ENCODE measurements around the gene NCOA4. TPM values are rescaled to one million over a fixed set of nuclear protein-coding genes. Genes with fewer than 3 reads are reported as not detected.

Gene NCOA4
- total RNA-seq, 1 experiment from 2014 or later: 68.0 TPM

GRCh38 chr10:46017733-46018132 lies 12.7 kb downstream of the NCOA4 start (continued):
- no peak for TF ChIP-seq REST (IDR thresholded peaks at IDR 0.05; ENCODE audit: low read depth)
- TF ChIP-seq SIN3A (IDR thresholded peaks at IDR 0.05; ENCODE audit: low read depth): no peak
- TF ChIP-seq SP1 (IDR thresholded peaks at IDR 0.05; ENCODE audit: low read depth): no peak
- no peak for TF ChIP-seq MAX (IDR thresholded peaks at IDR 0.05)
- no peak for TF ChIP-seq POLR2A (IDR thresholded peaks at IDR 0.05; ENCODE audit: borderline replicate concordance, extremely low read depth, insufficient read depth, insufficient read length)
- no peak for TF ChIP-seq JUND (IDR thresholded peaks at IDR 0.05)
- no peak for TF ChIP-seq TCF7L2 (IDR thresholded peaks at IDR 0.05; ENCODE audit: borderline replicate concordance, extremely low read depth, insufficient read depth, insufficient read length)
- no peak for TF ChIP-seq EZH2phosphoT487 (IDR thresholded peaks at IDR 0.05; ENCODE audit: borderline replicate concordance)
- no peak for TF ChIP-seq ZNF274 (IDR thresholded peaks at IDR 0.05; ENCODE audit: low read depth, low read length)
- TF ChIP-seq ZFX (IDR thresholded peaks at IDR 0.05): no peak

DNA sequence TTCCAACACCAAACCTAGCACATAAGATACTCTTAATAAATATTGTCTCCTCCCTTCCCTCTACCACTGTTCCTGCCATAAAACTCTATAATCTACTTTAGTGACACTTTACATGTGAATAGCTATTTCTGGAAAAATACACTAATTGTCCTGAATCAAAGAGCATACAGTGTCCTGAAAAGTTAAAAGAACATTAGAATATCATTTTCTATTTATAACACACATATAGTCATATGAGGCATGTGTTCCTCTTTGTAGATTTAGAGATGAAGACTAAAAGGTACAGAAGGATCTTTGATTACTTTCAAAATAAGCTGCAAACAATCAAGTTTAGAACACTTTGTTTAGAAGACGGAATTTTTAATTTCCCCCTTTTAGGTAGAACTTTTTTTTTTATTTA lies 13.6 kb downstream of the NCOA4 start:
- Histone ChIP-seq H3K9ac (ENCODE audit: low read length) (no peak overlapping the region), H3K79me2 (ENCODE audit: insufficient read depth, low read length) (peaks cover 70% of the 10 kb centered on the region), H3K4me2 (ENCODE audit: low read length) (no peak overlapping the region), H3K27ac (ENCODE audit: low read depth, low read length) (no peak overlapping the region), H3K4me3 (replicated peaks in 1 of 2; ENCODE audit: low read depth in 1 of 2, low read length in 2 of 2) (no peak overlapping the region), H2AFZ (ENCODE audit: low read depth, low read length, poor library complexity, severe bottlenecking) (no peak overlapping the region), H3K4me1 (ENCODE audit: control insufficient read depth in 1 of 2, insufficient read depth in 2 of 2, low read length in 2 of 2) (peaks cover 8 to 16% of the 10 kb centered on the region in 2 experiments), H3K9me2 (ENCODE audit: insufficient read depth) (no peaks in the 10 kb centered on the region), H3K36me3 (ENCODE audit: control insufficient read depth in 1 of 2, insufficient read depth in 2 of 2, low read length in 2 of 2) (peaks cover 10 to 13% of the 10 kb centered on the region in 2 experiments; a peak in 3 of 4 replicates), H4K20me1 (ENCODE audit: insufficient read depth) (peaks cover 9% of the 10 kb centered on the region; the same call in 1 of the 2 replicates), H3K9me3 (ENCODE audit: control insufficient read depth in 1 of 2, insufficient read depth in 1 of 2, low read depth in 1 of 2, low read length in 2 of 2) (no peaks in the 10 kb centered on the region), H3K27me3 (ENCODE audit: insufficient read depth, low read length) (no peaks in the 10 kb centered on the region)
- no TSS peak for BruUV-seq (replicated peaks)
- RAD21 ChIA-PET (ENCODE audit: low non-redundant PET in 1 of 2, low total read pairs in 2 of 2, uncharacterized antibody in 2 of 2, unreplicated experiment in 2 of 2): no interaction called here
- intact Hi-C loops (cut with micrococcal nuclease): no loop called here
- no peak for TF ChIP-seq ZBTB33 (IDR thresholded peaks at IDR 0.05; ENCODE audit: extremely low read depth, insufficient replicate concordance, low read length)
- TF ChIP-seq POLR2A (IDR thresholded peaks at IDR 0.05; ENCODE audit: borderline replicate concordance, extremely low read depth, insufficient read depth, insufficient read length): no peak
- TF ChIP-seq POLR2AphosphoS5 (IDR thresholded peaks at IDR 0.05; ENCODE audit: low read depth, low read length): no peak
- no peak for TF ChIP-seq FOSL1 (IDR thresholded peaks at IDR 0.05; ENCODE audit: low read depth)
- no peak for TF ChIP-seq ZNF274 (IDR thresholded peaks at IDR 0.05; ENCODE audit: low read depth, low read length)
- TF ChIP-seq SRF (IDR thresholded peaks at IDR 0.05; ENCODE audit: low read depth): no peak
- TF ChIP-seq ELF1 (IDR thresholded peaks at IDR 0.05; ENCODE audit: borderline replicate concordance, low read depth): no peak
- ATAC-seq (no peak), DNase-seq (ENCODE audit: low read depth, low spot score) (no peak)
- CTCF ChIA-PET: interaction anchor here (1.2 kb wide), 1 partner anchor 12 kb away, joined by 4 read pairs; no protein-coding TSS in a partner anchor
- POLR2A ChIA-PET: interaction anchor here (1.5 kb wide), 1 partner anchor 12 kb away, joined by 4 read pairs; no protein-coding TSS in a partner anchor

All from HCT116 (cell line).